OCI-LY7 (cell line): ENCODE data around the gene ATP5F1D. TPM values are rescaled to one million over a fixed set of nuclear protein-coding genes. Genes with fewer than 3 reads are reported as not detected.

Experiments used
- BruUV-seq: library from RNA; stranded (reverse); fragments of 400-500 nt; replicated peaks from 2 replicates; lab custom pipeline; 2021; lab: Mats Ljungman, UMichigan
- CTCF ChIA-PET: fragments of 300-600 bp; sonication (Branson Sonifier 250); formaldehyde crosslinking; loops from one replicate; lab custom pipeline; 2022; ENCODE audit warnings: antibody characterized with exemption; ENCODE audit not compliant: unreplicated experiment; lab: Charles Lee
- POLR2A ChIA-PET: fragments of 300-600 bp; sonication (Branson Sonifier 250); formaldehyde crosslinking; loops from one replicate; lab custom pipeline; 2022; ENCODE audit warnings: antibody characterized with exemption; lab: Charles Lee
- DNase-seq: peaks from one replicate; pipeline ENCODE4 v3.0.0-alpha.2; 2015; ENCODE audit warnings: low spot score
- H2AFZ ChIP-seq: fragments of 200-600 bp; sonication (generic), shearing (Covaris generic); 2 replicates; pipeline ENCODE4 v1.6.1; 2014; ENCODE audit warnings: mild to moderate bottlenecking, antibody characterized with exemption, low read length, moderate library complexity
- H3K27ac ChIP-seq: fragments of 200-600 bp; sonication (generic); 2 replicates; pipeline ENCODE4 v1.5.1; 2014; ENCODE audit warnings: mixed run types, low read depth, mild to moderate bottlenecking, moderate library complexity, low read length, inconsistent platforms; ENCODE audit not compliant: poor library complexity, severe bottlenecking
- H3K36me3 ChIP-seq: fragments of 200-600 bp; sonication (generic); 2 replicates; pipeline ENCODE4 v1.6.1; 2014; ENCODE audit warnings: mild to moderate bottlenecking, antibody characterized with exemption, low read length, moderate library complexity, mixed read lengths; ENCODE audit not compliant: insufficient read depth
- H3K4me1 ChIP-seq: fragments of 200-600 bp; sonication (generic); 2 replicates; pipeline ENCODE4 v1.5.1; 2014; ENCODE audit warnings: mild to moderate bottlenecking, low read length; ENCODE audit not compliant: insufficient read depth, poor library complexity, severe bottlenecking
- H3K4me2 ChIP-seq: fragments of 200-600 bp; sonication (generic); 2 replicates; pipeline ENCODE4 v1.6.1; 2014; ENCODE audit warnings: mild to moderate bottlenecking, low read length
- H3K4me3 ChIP-seq: fragments of 200-600 bp; sonication (generic); 2 replicates; pipeline ENCODE4 v1.5.1; 2014; ENCODE audit warnings: mild to moderate bottlenecking, low read depth, low read length; ENCODE audit not compliant: poor library complexity, severe bottlenecking
- H3K79me2 ChIP-seq: fragments of 200-600 bp; sonication (generic); 2 replicates; pipeline ENCODE4 v1.6.1; 2016; ENCODE audit warnings: low read depth, mild to moderate bottlenecking, low read length, moderate library complexity, mixed read lengths; ENCODE audit not compliant: insufficient read depth
- H3K9me2 ChIP-seq: fragments of 200-600 bp; sonication (generic); 2 replicates; pipeline ENCODE4 v1.6.1; 2016; ENCODE audit warnings: mild to moderate bottlenecking, low read length, mixed read lengths; ENCODE audit not compliant: insufficient read depth
- H3K9me3 ChIP-seq: fragments of 200-600 bp; sonication (generic); 2 replicates; pipeline ENCODE4 v1.6.1; 2014; ENCODE audit warnings: mild to moderate bottlenecking, mixed run types, low read length, mixed read lengths
- H4K20me1 ChIP-seq: fragments of 200-600 bp; sonication (generic); 2 replicates; pipeline ENCODE4 v1.6.1; 2014; ENCODE audit warnings: mild to moderate bottlenecking, antibody characterized with exemption, low read length, moderate library complexity, mixed read lengths; ENCODE audit not compliant: insufficient read depth
- EZH2phosphoT487 ChIP-seq: fragments of 200-600 bp; sonication (generic); IDR thresholded peaks from 2 replicates; pipeline ENCODE4 v1.6.1; 2018; ENCODE audit warnings: low read depth, borderline replicate concordance, mild to moderate bottlenecking, mixed run types, antibody characterized with exemption, low read length, moderate library complexity, mixed read lengths
- intact Hi-C: fragments of 100-400 bp; cut with micrococcal nuclease; formaldehyde crosslinking; loops from one replicate; pipeline ENCODE4 v1.10.0; 2022; ENCODE audit not compliant: unreplicated experiment
- total RNA-seq, 2 experiments: library from RNA; depleted of rRNA in 1 of 2; stranded (reverse); fragments of >200 nt in 1 of 2; shearing (Covaris generic) in 1 of 2; gene quantifications; 2 replicates each; pipeline ENCODE4 v1.2.3, GENCODE V29; 2014 to 2022
- TF ChIP-seq, protein P1 (sequence below): fragments of 200-600 bp; sonication (generic); conservative IDR thresholded peaks from 2 replicates; pipeline ENCODE4 v1.5.1; 2014; ENCODE audit warnings: mild to moderate bottlenecking, antibody characterized with exemption, low read length, moderate library complexity, mixed read lengths

The ATP5F1D gene
- total RNA-seq, 2 experiments from 2014 or later, result 51.8 to 266 TPM

DNA sequence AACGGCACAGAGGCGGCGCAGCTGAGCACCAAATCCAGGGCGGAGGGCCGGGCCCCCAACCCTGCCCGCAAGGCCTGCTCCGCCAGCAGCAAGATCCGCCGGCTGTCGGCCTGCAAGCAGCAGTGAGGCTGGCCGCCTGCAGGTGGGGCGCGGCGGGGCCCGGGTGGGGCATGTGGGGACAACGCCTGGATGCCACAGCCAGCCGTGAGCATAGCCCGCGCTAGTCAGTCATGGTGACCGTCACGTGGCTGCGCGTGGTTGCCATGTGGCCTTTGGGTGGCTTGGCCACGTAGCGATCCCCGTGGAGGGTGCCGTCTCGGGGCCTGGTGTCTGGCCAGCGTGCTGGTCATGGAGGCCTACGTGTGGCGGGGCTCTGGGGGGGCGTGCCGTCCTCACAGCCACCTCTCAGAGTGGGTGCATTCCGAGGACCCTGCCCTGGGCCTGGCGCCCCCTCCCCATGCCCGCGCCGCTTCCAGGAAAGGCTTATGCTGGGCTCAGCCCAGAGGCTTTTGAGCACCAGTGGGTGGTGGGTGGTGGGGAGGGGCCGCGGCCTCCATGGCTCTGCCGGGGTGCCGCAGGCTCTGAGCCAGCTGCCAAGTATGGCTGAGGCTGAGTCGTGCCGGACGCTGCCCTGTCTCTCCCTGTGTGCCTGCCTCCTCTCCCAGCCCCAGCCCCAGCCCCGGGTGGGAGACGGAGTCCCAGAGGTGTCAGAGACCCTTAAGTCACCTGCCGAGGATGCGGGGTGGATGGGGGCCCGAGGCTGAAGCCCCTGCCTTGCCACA lies 14.8 kb upstream of the ATP5F1D start:
- no peaks in the 10 kb centered on the region for H3K9me3 ChIP-seq
- CTCF ChIA-PET, result no interaction called here
- no peaks in the 10 kb centered on the region for H3K79me2 ChIP-seq
- no peak for DNase-seq
- no peak overlapping the region for H3K4me3 ChIP-seq
- intact Hi-C loops, result no loop called here
- no peak overlapping the region for H3K4me2 ChIP-seq
- no peak overlapping the region for H2AFZ ChIP-seq
- no peaks in the 10 kb centered on the region for H4K20me1 ChIP-seq
- TF ChIP-seq EZH2phosphoT487, result no peak
- TF ChIP-seq, protein P1, sequence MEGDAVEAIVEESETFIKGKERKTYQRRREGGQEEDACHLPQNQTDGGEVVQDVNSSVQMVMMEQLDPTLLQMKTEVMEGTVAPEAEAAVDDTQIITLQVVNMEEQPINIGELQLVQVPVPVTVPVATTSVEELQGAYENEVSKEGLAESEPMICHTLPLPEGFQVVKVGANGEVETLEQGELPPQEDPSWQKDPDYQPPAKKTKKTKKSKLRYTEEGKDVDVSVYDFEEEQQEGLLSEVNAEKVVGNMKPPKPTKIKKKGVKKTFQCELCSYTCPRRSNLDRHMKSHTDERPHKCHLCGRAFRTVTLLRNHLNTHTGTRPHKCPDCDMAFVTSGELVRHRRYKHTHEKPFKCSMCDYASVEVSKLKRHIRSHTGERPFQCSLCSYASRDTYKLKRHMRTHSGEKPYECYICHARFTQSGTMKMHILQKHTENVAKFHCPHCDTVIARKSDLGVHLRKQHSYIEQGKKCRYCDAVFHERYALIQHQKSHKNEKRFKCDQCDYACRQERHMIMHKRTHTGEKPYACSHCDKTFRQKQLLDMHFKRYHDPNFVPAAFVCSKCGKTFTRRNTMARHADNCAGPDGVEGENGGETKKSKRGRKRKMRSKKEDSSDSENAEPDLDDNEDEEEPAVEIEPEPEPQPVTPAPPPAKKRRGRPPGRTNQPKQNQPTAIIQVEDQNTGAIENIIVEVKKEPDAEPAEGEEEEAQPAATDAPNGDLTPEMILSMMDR, result no peak
- H3K4me1 ChIP-seq, result no peaks in the 10 kb centered on the region
- POLR2A ChIA-PET, result no interaction called here
- no TSS peak for BruUV-seq
- H3K36me3 ChIP-seq, result peaks cover 46% of the 10 kb centered on the region
- no peak overlapping the region for H3K27ac ChIP-seq
- no peaks in the 10 kb centered on the region for H3K9me2 ChIP-seq

DNA sequence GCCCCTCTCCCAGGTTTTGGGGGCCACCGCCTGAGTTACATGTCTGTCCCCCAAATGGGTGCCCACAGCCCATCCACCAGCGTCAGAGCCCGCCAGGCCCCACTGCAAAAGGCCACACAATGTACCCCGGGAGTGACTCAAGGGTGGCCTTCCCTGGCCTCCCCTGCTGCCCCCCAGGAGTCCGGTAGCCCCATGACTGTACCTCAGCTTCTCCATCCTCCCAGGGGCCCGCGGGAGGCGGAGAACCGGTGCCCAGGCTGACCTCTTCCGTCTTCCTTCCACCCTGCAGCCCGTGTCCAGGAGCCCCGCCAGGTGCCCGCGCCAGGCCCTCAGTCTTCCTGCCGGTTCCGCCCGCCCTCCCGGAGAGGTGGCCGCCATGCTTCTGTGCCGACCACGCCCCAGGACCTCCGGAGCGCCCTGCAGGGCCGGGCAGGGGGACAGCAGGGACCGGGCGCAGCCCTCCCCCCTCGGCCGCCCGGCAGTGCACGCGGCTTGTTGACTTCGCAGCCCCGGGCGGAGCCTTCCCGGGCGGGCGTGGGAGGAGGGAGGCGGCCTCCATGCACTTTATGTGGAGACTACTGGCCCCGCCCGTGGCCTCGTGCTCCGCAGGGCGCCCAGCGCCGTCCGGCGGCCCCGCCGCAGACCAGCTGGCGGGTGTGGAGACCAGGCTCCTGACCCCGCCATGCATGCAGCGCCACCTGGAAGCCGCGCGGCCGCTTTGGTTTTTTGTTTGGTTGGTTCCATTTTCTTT lies 14.1 kb upstream of the ATP5F1D start:
- no peaks in the 10 kb centered on the region for H3K4me1 ChIP-seq
- no TSS peak for BruUV-seq
- H3K79me2 ChIP-seq, result no peaks in the 10 kb centered on the region
- H3K27ac ChIP-seq, result no peak overlapping the region
- no peaks in the 10 kb centered on the region for H4K20me1 ChIP-seq
- intact Hi-C loops, result no loop called here
- no peak overlapping the region for H3K4me3 ChIP-seq
- CTCF ChIA-PET, result no interaction called here
- TF ChIP-seq, protein P1, result no peak
- no peak for TF ChIP-seq EZH2phosphoT487
- no peak overlapping the region for H2AFZ ChIP-seq
- H3K9me3 ChIP-seq, result no peaks in the 10 kb centered on the region
- DNase-seq, result no peak
- POLR2A ChIA-PET, result no interaction called here
- H3K4me2 ChIP-seq, result no peak overlapping the region
- H3K36me3 ChIP-seq, result peaks cover 42% of the 10 kb centered on the region
- H3K9me2 ChIP-seq, result no peaks in the 10 kb centered on the region
